Tibial artery (tissue), 4 donors: Measurements from ENCODE around the gene PSMG2.

ENCODE experiments used
- DNase-seq, 2 donors: peaks; one replicate each; pipeline ENCODE4 v3.0.0-alpha.2; 2019
- H3K27ac ChIP-seq, 2 donors: fragments of 200-600 bp; sonication (generic) in 1 of 2; 1 replicate in 1 of 2; 2 replicates in 1 of 2; pipeline ENCODE4 v1.5.1; 2018 to 2019; ENCODE audit warnings: mild to moderate bottlenecking in 1 of 2
- H3K27me3 ChIP-seq, 2 donors: fragments of 200-600 bp; sonication (generic) in 1 of 2; one replicate each; pipeline versions ENCODE4 v1.5.1 to v1.6.0; 2016 to 2019
- H3K36me3 ChIP-seq, 3 donors: fragments of 200-600 bp; sonication (generic) in 2 of 3; one replicate each; pipeline ENCODE4 v1.5.1; 2016 to 2019; ENCODE audit warnings: mild to moderate bottlenecking in 2 of 3
- H3K4me1 ChIP-seq, 4 donors: fragments of 200-600 bp; sonication (generic) in 2 of 4; 1 replicate in 3 of 4; 2 replicates in 1 of 4; pipeline ENCODE4 v1.5.1; 2016 to 2019
- H3K4me3 ChIP-seq, 2 donors: fragments of 200-600 bp; sonication (generic) in 1 of 2; 1 replicate in 1 of 2; 2 replicates in 1 of 2; pipeline ENCODE4 v1.5.1; 2018 to 2019; ENCODE audit warnings: mild to moderate bottlenecking in 2 of 2
- H3K9me3 ChIP-seq, 3 donors: fragments of 200-600 bp; sonication (generic) in 1 of 3; one replicate each; pipeline ENCODE4 v1.5.1; 2016 to 2019
- CTCF ChIP-seq, 2 experiments: fragments of 200-600 bp in 1 of 2; fragments of 450-650 bp in 1 of 2; IDR thresholded peaks; one replicate each; pipeline ENCODE4 v1.5.1; 2017 to 2019; ENCODE audit warnings: antibody characterized with exemption in 2 of 2, mild to moderate bottlenecking in 1 of 2, moderate library complexity in 1 of 2
- intact Hi-C: fragments of 100-400 bp; cut with DNase I; formaldehyde crosslinking; loops from one replicate; pipeline ENCODE4 v1.15.0; 2023; ENCODE audit warnings: low total_unique reads

The PSMG2 gene

GRCh38 chr18:12701161-12701560, 1.7 kb upstream of the PSMG2 start:
- no peak for DNase-seq
- no peak for TF ChIP-seq CTCF (IDR thresholded peaks at IDR 0.05)
- Histone ChIP-seq H3K9me3 (no peaks in the 10 kb centered on the region), H3K4me1 (peaks cover 0 to 38% (median 25%) of the 10 kb centered on the region in 4 donors), H3K27me3 (no peaks in the 10 kb centered on the region), H3K36me3 (peaks cover 4 to 14% (median 7%) of the 10 kb centered on the region in 3 donors), H3K4me3 (peak overlapping the region; percentile 88 to 90), H3K27ac (no peak overlapping the region)
- intact Hi-C loops: no loop called here

GRCh38 chr18:12703096-12703567, 290 bp downstream of the PSMG2 start:
- peaks cover 0 to 38% (median 25%) of the 10 kb centered on the region in 4 donors for H3K4me1 ChIP-seq
- intact Hi-C loops: no loop called here
- H3K27me3 ChIP-seq: no peaks in the 10 kb centered on the region
- TF ChIP-seq CTCF (IDR thresholded peaks at IDR 0.05): no peak
- H3K36me3 ChIP-seq: peaks cover 20 to 29% (median 21%) of the 10 kb centered on the region in 3 donors
- H3K4me3 ChIP-seq: peak overlapping the region; percentile 88 to 90
- no peaks in the 10 kb centered on the region for H3K9me3 ChIP-seq
- peak overlapping the region; percentile 93 to 95 for H3K27ac ChIP-seq
- no peak for DNase-seq

- no peaks in the 10 kb centered on the region for H3K27me3 ChIP-seq
- H3K27ac ChIP-seq: peak overlapping the region; percentile 93 to 95
- intact Hi-C loops: no loop called here
- DNase-seq: no peak
- no peaks in the 10 kb centered on the region for H3K9me3 ChIP-seq
- peak overlapping the region; percentile 88 to 90 for H3K4me3 ChIP-seq
- H3K36me3 ChIP-seq: peaks cover 25 to 27% (median 25%) of the 10 kb centered on the region in 3 donors
- peaks cover 0 to 38% (median 25%) of the 10 kb centered on the region in 4 donors for H3K4me1 ChIP-seq
- TF ChIP-seq CTCF (IDR thresholded peaks at IDR 0.05): no peak
Measured at GRCh38 chr18:12703664-12704063, 822 bp downstream of the PSMG2 start.

- Histone ChIP-seq H3K36me3 (peaks cover 50 to 96% (median 82%) of the 10 kb centered on the region in 3 donors), H3K27ac (no peak overlapping the region), H3K4me3 (no peak overlapping the region), H3K27me3 (no peaks in the 10 kb centered on the region), H3K9me3 (no peaks in the 10 kb centered on the region), H3K4me1 (no peaks in the 10 kb centered on the region)
- intact Hi-C loops: no loop called here
- TF ChIP-seq CTCF (IDR thresholded peaks at IDR 0.05): no peak
- no peak for DNase-seq
Measured at GRCh38 chr18:12711446-12711845, 8.6 kb downstream of the PSMG2 start.

- Histone ChIP-seq H3K27me3 (no peaks in the 10 kb centered on the region), H3K4me1 (no peaks in the 10 kb centered on the region), H3K9me3 (no peaks in the 10 kb centered on the region), H3K36me3 (peaks cover 65 to 93% (median 69%) of the 10 kb centered on the region in 3 donors), H3K27ac (no peak overlapping the region), H3K4me3 (no peak overlapping the region)
- DNase-seq: no peak
- intact Hi-C loops: no loop called here
- TF ChIP-seq CTCF (IDR thresholded peaks at IDR 0.05): no peak
Measured at GRCh38 chr18:12721495-12722275, 18.8 kb downstream of the PSMG2 start.
